ENCODE measurements around the gene FRMD3. TPM values are rescaled to one million over a fixed set of nuclear protein-coding genes. Genes with fewer than 3 reads are reported as not detected.

Gene FRMD3
- total and polyA plus RNA-seq, 7 donors: 5.9 to 27.4 (median 8.3) TPM

- Histone ChIP-seq H3K9me3 (no peaks in the 10 kb centered on the region), H3K36me3 (no peaks in the 10 kb centered on the region), H3K27me3 (no peaks in the 10 kb centered on the region), H3K27ac (peak overlapping the region in 2 of 4 donors; percentile 42 to 59), H3K4me3 (no peak overlapping the region), H3K4me1 (peaks cover 0 to 11% (median 2%) of the 10 kb centered on the region in 4 donors)
- no peak for DNase-seq
- intact Hi-C loops (cut with DNase I): no loop called here
- WGBS, 2 donors: 20 to 57% methylated on average over 4 of the region's 4 CpGs
- no peak for TF ChIP-seq EP300 (IDR thresholded peaks at IDR 0.05)
Measured at GRCh38 chr9:83472221-83472665, 66.0 kb downstream of the FRMD3 start.

- Histone ChIP-seq H3K4me1 (peaks cover 0 to 15% (median 6%) of the 10 kb centered on the region in 4 donors), H3K36me3 (no peaks in the 10 kb centered on the region), H3K9me3 (no peaks in the 10 kb centered on the region), H3K27ac (peak overlapping the region in 3 of 4 donors; percentile 15 to 31 (median 18)), H3K27me3 (no peaks in the 10 kb centered on the region), H3K4me3 (no peak overlapping the region)
- intact Hi-C loops (cut with DNase I): no loop called here
- TF ChIP-seq CTCF (IDR thresholded peaks at IDR 0.05) (no peak), POLR2A (IDR thresholded peaks at IDR 0.05) (no peak), EP300 (IDR thresholded peaks at IDR 0.05) (no peak), POLR2AphosphoS5 (IDR thresholded peaks at IDR 0.05) (no peak)
- 87 to 89% methylated on average over 4 of the region's 4 CpGs for WGBS, 2 donors
- no peak for DNase-seq
Measured at GRCh38 chr9:83471241-83471640, 67.0 kb downstream of the FRMD3 start.

- peak overlapping the region in 1 of 4 donors; percentile 18 for H3K27ac ChIP-seq
Measured at GRCh38 chr9:83469722-83470121, 68.5 kb downstream of the FRMD3 start.

GRCh38 chr9:83468821-83469220 lies 69.4 kb downstream of the FRMD3 start:
- Histone ChIP-seq H3K4me1 (peaks cover 0 to 13% (median 6%) of the 10 kb centered on the region in 4 donors), H3K27ac (no peak overlapping the region)

More at GRCh38 chr9:83469722-83470121, 68.5 kb downstream of the FRMD3 start:
- Histone ChIP-seq H3K27me3 (no peaks in the 10 kb centered on the region), H3K4me3 (no peak overlapping the region), H3K36me3 (no peaks in the 10 kb centered on the region), H3K4me1 (peaks cover 0 to 19% (median 6%) of the 10 kb centered on the region in 4 donors), H3K9me3 (no peaks in the 10 kb centered on the region)
- 86 to 90% methylated on average over 7 of the region's 7 CpGs for WGBS, 2 donors
- DNase-seq: no peak
- intact Hi-C loops (cut with DNase I): no loop called here
- TF ChIP-seq POLR2A (IDR thresholded peaks at IDR 0.05): no peak
- no peak for TF ChIP-seq POLR2AphosphoS5 (IDR thresholded peaks at IDR 0.05)
- no peak for TF ChIP-seq CTCF (IDR thresholded peaks at IDR 0.05)

GRCh38 chr9:83466877-83467276 lies 71.3 kb downstream of the FRMD3 start:
- intact Hi-C loops (cut with DNase I): no loop called here
- peaks cover 0 to 13% (median 6%) of the 10 kb centered on the region in 4 donors for H3K4me1 ChIP-seq
- no peak for DNase-seq
- no peak for TF ChIP-seq POLR2A (IDR thresholded peaks at IDR 0.05)
- no peak for TF ChIP-seq POLR2AphosphoS5 (IDR thresholded peaks at IDR 0.05)
- TF ChIP-seq EP300 (IDR thresholded peaks at IDR 0.05): no peak
- no peak for TF ChIP-seq CTCF (IDR thresholded peaks at IDR 0.05)
- H3K27ac ChIP-seq: no peak overlapping the region
- H3K36me3 ChIP-seq: no peaks in the 10 kb centered on the region
- WGBS, 2 donors: 76 to 83% methylated on average over 2 of the region's 2 CpGs
- no peaks in the 10 kb centered on the region for H3K9me3 ChIP-seq
- no peak overlapping the region for H3K4me3 ChIP-seq
- no peaks in the 10 kb centered on the region for H3K27me3 ChIP-seq

More at GRCh38 chr9:83468821-83469220, 69.4 kb downstream of the FRMD3 start:
- DNase-seq: no peak
- WGBS, 2 donors: 90 to 92% methylated on average over 3 of the region's 3 CpGs
- Histone ChIP-seq H3K36me3 (no peaks in the 10 kb centered on the region), H3K4me3 (no peak overlapping the region), H3K9me3 (no peaks in the 10 kb centered on the region), H3K27me3 (no peaks in the 10 kb centered on the region)
- TF ChIP-seq EP300 (IDR thresholded peaks at IDR 0.05): no peak
- no peak for TF ChIP-seq CTCF (IDR thresholded peaks at IDR 0.05)
- TF ChIP-seq POLR2A (IDR thresholded peaks at IDR 0.05): no peak
- no peak for TF ChIP-seq POLR2AphosphoS5 (IDR thresholded peaks at IDR 0.05)
- intact Hi-C loops (cut with DNase I): no loop called here
